GM23248 (cell line): ENCODE data around the gene BRAT1. TPM values are rescaled to one million over a fixed set of nuclear protein-coding genes. Genes with fewer than 3 reads are reported as not detected.
A peak's percentile ranks its signal among the peaks of the same experiment; 100 is the strongest.

Source experiments
- DNase-seq: peaks from one replicate; pipeline ENCODE4 v3.0.0-alpha.2; 2015
- H2AFZ ChIP-seq: fragments of 200-600 bp; sonication (generic); 2 replicates; pipeline ENCODE4 v1.6.1; 2016; ENCODE audit warnings: antibody characterized with exemption
- H3F3A ChIP-seq: fragments of 200-600 bp; sonication (generic); 2 replicates; pipeline ENCODE4 v1.6.1; 2016; ENCODE audit warnings: mild to moderate bottlenecking, antibody characterized with exemption, mixed run types; ENCODE audit not compliant: insufficient read depth
- H3K27ac ChIP-seq: fragments of 200-600 bp; sonication (generic); 2 replicates; pipeline ENCODE4 v1.5.1; 2016; ENCODE audit warnings: mild to moderate bottlenecking
- H3K27me3 ChIP-seq: fragments of 200-600 bp; sonication (generic); replicated peaks from 2 replicates; pipeline ENCODE4 v1.6.1; 2016; ENCODE audit warnings: mild to moderate bottlenecking; ENCODE audit not compliant: insufficient read depth
- H3K36me3 ChIP-seq: fragments of 200-600 bp; sonication (generic); 2 replicates; pipeline ENCODE4 v1.6.1; 2016; ENCODE audit warnings: low read depth, mild to moderate bottlenecking
- H3K4me1 ChIP-seq: fragments of 200-600 bp; sonication (generic); 2 replicates; pipeline ENCODE4 v1.6.1; 2016; ENCODE audit warnings: mild to moderate bottlenecking; ENCODE audit not compliant: insufficient read depth
- H3K4me2 ChIP-seq: fragments of 200-600 bp; sonication (generic); one replicate; pipeline ENCODE4 v1.6.1; 2016; ENCODE audit warnings: mild to moderate bottlenecking; ENCODE audit not compliant: unreplicated experiment
- H3K4me3 ChIP-seq: fragments of 200-600 bp; sonication (generic); 2 replicates; pipeline ENCODE4 v1.5.1; 2016; ENCODE audit warnings: mild to moderate bottlenecking
- H3K79me2 ChIP-seq: fragments of 200-600 bp; sonication (generic); 2 replicates; pipeline ENCODE4 v1.6.1; 2016; ENCODE audit warnings: mild to moderate bottlenecking; ENCODE audit not compliant: insufficient read depth
- H3K9ac ChIP-seq: fragments of 200-600 bp; sonication (generic); 2 replicates; pipeline ENCODE4 v1.6.1; 2016; ENCODE audit warnings: mild to moderate bottlenecking
- H3K9me2 ChIP-seq: fragments of 200-600 bp; sonication (generic); 2 replicates; pipeline ENCODE4 v1.6.1; 2016; ENCODE audit warnings: mixed run types, mild to moderate bottlenecking, moderate library complexity; ENCODE audit not compliant: insufficient read depth
- H3K9me3 ChIP-seq: fragments of 200-600 bp; sonication (generic); one replicate; pipeline ENCODE4 v1.6.1; 2017; ENCODE audit warnings: low read depth
- H4K20me1 ChIP-seq: fragments of 200-600 bp; sonication (generic); 2 replicates; pipeline ENCODE4 v1.6.0; 2016; ENCODE audit not compliant: insufficient read depth
- EZH2 ChIP-seq: fragments of 200-600 bp; sonication (generic); IDR thresholded peaks from 2 replicates; pipeline ENCODE4 v1.6.1; 2018; ENCODE audit warnings: antibody characterized with exemption, mild to moderate bottlenecking; ENCODE audit not compliant: insufficient read depth, poor library complexity, severe bottlenecking
- EZH2phosphoT487 ChIP-seq: fragments of 200-600 bp; sonication (generic); IDR thresholded peaks from 2 replicates; pipeline ENCODE4 v1.6.1; 2018; ENCODE audit warnings: antibody characterized with exemption, moderate library complexity, mild to moderate bottlenecking, low read depth; ENCODE audit not compliant: insufficient read depth
- WGBS, 2 experiments: methylation state at CpG; one replicate each; pipeline ENCODE4 v1.1.6; 2015 to 2017; ENCODE audit warnings: low lambda C conversion rate in 2 of 2, low coverage in 1 of 2; ENCODE audit errors: missing lambda C conversion rate in 2 of 2; 5-methylcytosine and 5-hydroxymethylcytosine counted together
- in situ Hi-C: fragments of 300-500 bp; cut with MboI; formaldehyde crosslinking; loops from 2 replicates; pipeline ENCODE4 v1.15.0; 2020
- polyA plus RNA-seq: library from polyadenylated mRNA; unstranded; fragments of >200 nt; fragmentation: Nextera tagmentation; extraction: Ambion mirVana; gene quantifications from 2 replicates; pipeline ENCODE4 v1.2.1, GENCODE V29; 2016
- total RNA-seq: library from RNA; depleted of rRNA; stranded (reverse); fragments of >200 nt; shearing (Covaris generic); gene quantifications from 2 replicates; pipeline ENCODE4 v1.2.3, GENCODE V29; 2014

BRAT1 gene
- total and polyA plus RNA-seq, 2 experiments from 2014 or later = 28.6 to 39.7 TPM

GRCh38 chr7:2508327-2509215, 46.8 kb downstream of the BRAT1 start:
- 9 to 10% methylated on average over 39 to 42 of the region's 43 CpGs for WGBS, 2 experiments
- Histone ChIP-seq H2AFZ (peak overlapping the region; percentile 50), H3K36me3 (no peaks in the 10 kb centered on the region), H3K9ac (peak overlapping the region; percentile 50), H4K20me1 (no peaks in the 10 kb centered on the region), H3K9me3 (no peaks in the 10 kb centered on the region), H3K4me2 (peak overlapping the region; percentile 67), H3K27me3 (no peaks in the 10 kb centered on the region), H3K9me2 (no peaks in the 10 kb centered on the region), H3K79me2 (no peaks in the 10 kb centered on the region), H3K27ac (peak overlapping the region; percentile 40), H3F3A (0 out of 2 replicates have a peak, but pooled peaks cover 5% of the 10 kb centered on the region), H3K4me1 (peaks cover 7% of the 10 kb centered on the region), H3K4me3 (no peak overlapping the region)
- in situ Hi-C loops = no loop called here
- no peak for TF ChIP-seq EZH2
- TF ChIP-seq EZH2phosphoT487 = no peak
- peak; percentile 92 for DNase-seq

- Histone ChIP-seq H2AFZ (peak overlapping the region; percentile 50), H3K4me1 (peaks cover 7% of the 10 kb centered on the region), H3K36me3 (no peaks in the 10 kb centered on the region), H3K27ac (0 out of 2 replicates have a peak overlapping the region, but pooled peaks have one; percentile 40), H3K79me2 (no peaks in the 10 kb centered on the region), H3K27me3 (no peaks in the 10 kb centered on the region), H3K9me2 (no peaks in the 10 kb centered on the region), H4K20me1 (no peaks in the 10 kb centered on the region), H3K4me2 (peak overlapping the region; percentile 67), H3K9ac (peak overlapping the region; percentile 50), H3F3A (0 out of 2 replicates have a peak, but pooled peaks cover 5% of the 10 kb centered on the region), H3K4me3 (no peak overlapping the region), H3K9me3 (no peaks in the 10 kb centered on the region)
- 66 to 73% methylated on average over 6 of the region's 6 CpGs for WGBS, 2 experiments
- TF ChIP-seq EZH2 (no peak), EZH2phosphoT487 (no peak)
- in situ Hi-C loops = no loop called here
- no peak for DNase-seq
These were observed 47.4 kb downstream of the BRAT1 start for GRCh38 chr7:2507917-2508306.

GRCh38 chr7:2507208-2507916, 48.0 kb downstream of the BRAT1 start:
- Histone ChIP-seq H3K27me3 (no peaks in the 10 kb centered on the region), H3K4me3 (no peak overlapping the region), H3K4me2 (no peak overlapping the region), H3K27ac (no peak overlapping the region), H3K36me3 (no peaks in the 10 kb centered on the region), H3K9ac (no peak overlapping the region; the same call in 1 of the 2 replicates), H2AFZ (no peak overlapping the region), H4K20me1 (no peaks in the 10 kb centered on the region), H3K4me1 (peaks cover 7% of the 10 kb centered on the region), H3K79me2 (no peaks in the 10 kb centered on the region), H3K9me3 (no peaks in the 10 kb centered on the region), H3K9me2 (no peaks in the 10 kb centered on the region), H3F3A (0 out of 2 replicates have a peak, but pooled peaks cover 5% of the 10 kb centered on the region)
- in situ Hi-C loops = no loop called here
- no peak for DNase-seq
- TF ChIP-seq EZH2 = no peak
- TF ChIP-seq EZH2phosphoT487 = no peak
- 89 to 92% methylated on average over 22 to 25 of the region's 26 CpGs for WGBS, 2 experiments

- peaks cover 7% of the 10 kb centered on the region for H3K4me1 ChIP-seq
- no peak for DNase-seq
- H3K4me2 ChIP-seq = no peak overlapping the region
- TF ChIP-seq EZH2phosphoT487 (no peak), EZH2 (no peak)
- H3K4me3 ChIP-seq = no peak overlapping the region
- no peaks in the 10 kb centered on the region for H4K20me1 ChIP-seq
- no peak overlapping the region for H3K27ac ChIP-seq
- no peaks in the 10 kb centered on the region for H3K9me2 ChIP-seq
- no peaks in the 10 kb centered on the region for H3K36me3 ChIP-seq
- 83 to 86% methylated on average over 14 of the region's 14 CpGs for WGBS, 2 experiments
- no peaks in the 10 kb centered on the region for H3K27me3 ChIP-seq
- in situ Hi-C loops = no loop called here
- 0 out of 2 replicates have a peak, but pooled peaks cover 5% of the 10 kb centered on the region for H3F3A ChIP-seq
- no peak overlapping the region for H3K9ac ChIP-seq
- no peaks in the 10 kb centered on the region for H3K79me2 ChIP-seq
- H3K9me3 ChIP-seq = no peaks in the 10 kb centered on the region
- no peak overlapping the region for H2AFZ ChIP-seq
These were observed 49.9 kb downstream of the BRAT1 start for GRCh38 chr7:2505401-2505800.
